Adrenal gland (tissue), 5 donors: ENCODE measurements around the gene TENT4B.

ENCODE experiments used
- CTCF ChIP-seq, 6 experiments: fragments of 450-650 bp in 4 of 6; fragments of 200-600 bp in 2 of 6; sonication (generic) in 1 of 6; IDR thresholded peaks; 1 replicate in 5 of 6; 2 replicates in 1 of 6; pipeline versions ENCODE4 v1.5.1 to v1.8.0; 2016 to 2021; ENCODE audit warnings: antibody characterized with exemption in 6 of 6, mild to moderate bottlenecking in 2 of 6, moderate library complexity in 1 of 6
- POLR2A ChIP-seq, 2 donors: fragments of 450-650 bp; IDR thresholded peaks; one replicate each; pipeline ENCODE4 v1.6.1; 2017; ENCODE audit warnings: antibody characterized with exemption in 2 of 2, mild to moderate bottlenecking in 2 of 2, moderate library complexity in 1 of 2
- donor health status: DM: no; HTN: no; CAD: no.

DNA sequence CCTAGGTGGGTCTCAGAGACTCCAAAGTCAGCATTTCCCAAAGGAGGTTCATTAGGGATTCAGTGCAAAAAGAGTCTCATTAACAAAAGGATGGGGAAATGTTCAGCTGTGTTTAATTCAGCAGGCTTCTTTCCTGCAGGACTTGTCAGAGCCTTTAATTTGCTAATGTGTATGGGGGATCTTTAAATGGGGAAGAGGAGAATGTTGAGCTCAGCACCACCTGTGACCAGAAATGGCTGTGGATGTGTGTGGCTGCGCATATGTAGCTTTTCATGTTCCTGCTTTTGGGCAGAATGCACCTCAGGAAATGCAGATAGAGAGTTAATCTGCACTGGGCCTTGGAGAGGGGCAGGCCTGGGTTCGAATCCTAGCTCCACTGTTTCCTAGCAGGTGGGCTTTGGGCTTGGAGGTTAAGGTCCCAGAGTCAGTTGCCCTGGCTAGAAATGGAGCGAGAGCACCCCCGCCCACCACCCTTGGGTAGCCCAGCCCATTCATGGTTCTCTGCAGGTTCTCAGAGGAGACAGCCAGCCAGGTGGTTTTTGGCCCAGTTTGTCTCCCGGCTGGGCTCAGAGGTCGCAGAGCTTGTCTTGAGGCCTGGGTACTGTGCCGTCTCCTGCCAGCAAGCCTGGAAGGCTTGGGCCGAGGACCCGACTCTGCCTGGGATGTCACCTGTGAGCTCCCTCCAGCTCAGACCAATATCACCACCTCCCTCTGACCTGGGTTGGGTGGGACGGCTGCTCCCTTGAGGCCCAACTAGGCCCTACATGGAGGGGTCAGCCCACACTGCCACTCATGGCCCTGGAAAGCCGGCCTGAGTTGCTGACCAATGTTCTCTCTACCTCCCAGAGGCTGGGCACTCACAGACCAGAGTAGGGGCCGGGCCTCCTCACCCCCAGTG, 122.6 kb downstream of the TENT4B start:
- TF ChIP-seq CTCF (IDR thresholded peaks at IDR 0.05) (no peak), POLR2A (IDR thresholded peaks at IDR 0.05) (no peak)
